GM23338 (cell line): Measurements from ENCODE around the gene GFRA1. TPM values are rescaled to one million over a fixed set of nuclear protein-coding genes. Genes with fewer than 3 reads are reported as not detected.

Experiments
- ATAC-seq: fragments of 200-7000 bp; cut with Tn5 transposase; 3 replicates; pipeline ENCODE4 v1.9.1; 2020
- DNase-seq: peaks from one replicate; pipeline ENCODE4 v3.0.0-alpha.2; 2015; ENCODE audit warnings: low spot score
- H2AFZ ChIP-seq: fragments of 200-600 bp; sonication (generic); 2 replicates; pipeline ENCODE4 v1.8.0; 2016; ENCODE audit warnings: antibody characterized with exemption, mild to moderate bottlenecking, moderate library complexity
- H3F3A ChIP-seq: fragments of 200-600 bp; sonication (generic); replicated peaks from 2 replicates; pipeline ENCODE4 v1.8.0; 2017; ENCODE audit warnings: antibody characterized with exemption, mixed run types, low read depth
- H3K27ac ChIP-seq: fragments of 200-600 bp; sonication (generic); 2 replicates; pipeline ENCODE4 v1.6.1; 2016; ENCODE audit warnings: low read depth
- H3K27me3 ChIP-seq: fragments of 200-600 bp; sonication (generic); 2 replicates; pipeline ENCODE4 v1.8.0; 2016; ENCODE audit warnings: mild to moderate bottlenecking, mixed run types, moderate library complexity; ENCODE audit not compliant: insufficient read depth
- H3K36me3 ChIP-seq: fragments of 200-600 bp; sonication (generic); 2 replicates; pipeline ENCODE4 v1.8.0; 2016; ENCODE audit warnings: mild to moderate bottlenecking; ENCODE audit not compliant: insufficient read depth
- H3K4me1 ChIP-seq: fragments of 200-600 bp; sonication (generic); 2 replicates; pipeline ENCODE4 v1.8.0; 2016; ENCODE audit warnings: mild to moderate bottlenecking, moderate library complexity; ENCODE audit not compliant: insufficient read depth
- H3K4me2 ChIP-seq: fragments of 200-600 bp; sonication (generic); 2 replicates; pipeline ENCODE4 v1.7.1; 2017; ENCODE audit warnings: mixed run types
- H3K4me3 ChIP-seq: fragments of 200-600 bp; sonication (generic); 2 replicates; pipeline ENCODE4 v1.6.1; 2016; ENCODE audit warnings: mixed run types
- H3K79me2 ChIP-seq: fragments of 200-600 bp; sonication (generic); replicated peaks from 2 replicates; pipeline ENCODE4 v1.8.0; 2017; ENCODE audit warnings: mild to moderate bottlenecking; ENCODE audit not compliant: insufficient read depth
- H3K9me2 ChIP-seq: fragments of 200-600 bp; sonication (generic); 2 replicates; pipeline ENCODE4 v1.8.0; 2017; ENCODE audit not compliant: insufficient read depth
- H4K20me1 ChIP-seq: fragments of 200-600 bp; sonication (generic); replicated peaks from 2 replicates; pipeline ENCODE4 v1.8.0; 2017; ENCODE audit warnings: mild to moderate bottlenecking; ENCODE audit not compliant: insufficient read depth
- H3K27ac Mint-ChIP-seq: 2 replicates; pipeline ENCODE4 v1.8.0; 2020; ENCODE audit warnings: inconsistent platforms, mild to moderate bottlenecking, moderate library complexity, mixed read lengths
- H3K27me3 Mint-ChIP-seq: 3 replicates; pipeline ENCODE4 v1.8.0; 2022; ENCODE audit warnings: low read depth, mild to moderate bottlenecking, moderate library complexity, mixed read lengths, inconsistent platforms; ENCODE audit not compliant: insufficient read depth, poor library complexity
- H3K36me3 Mint-ChIP-seq: 3 replicates; pipeline ENCODE4 v1.8.0; 2021; ENCODE audit warnings: low read depth, mild to moderate bottlenecking, inconsistent platforms, moderate library complexity, mixed read lengths
- H3K4me1 Mint-ChIP-seq: 3 replicates; pipeline ENCODE4 v1.8.0; 2020; ENCODE audit warnings: mild to moderate bottlenecking, inconsistent platforms, mixed read lengths
- H3K4me3 Mint-ChIP-seq: 3 replicates; pipeline ENCODE4 v1.8.0; 2021; ENCODE audit warnings: moderate library complexity, mild to moderate bottlenecking, inconsistent platforms, mixed read lengths
- H3K9me3 Mint-ChIP-seq: 3 replicates; pipeline ENCODE4 v1.8.0; 2020; ENCODE audit warnings: moderate library complexity, mild to moderate bottlenecking, inconsistent platforms, mixed read lengths
- CREB1 ChIP-seq: fragments of 250-450 bp; sonication (Bioruptor Pico); IDR thresholded peaks from 2 replicates; pipeline ENCODE4 v1.5.0; 2020; ENCODE audit warnings: low read depth, mild to moderate bottlenecking, moderate library complexity
- CTCF ChIP-seq, 2 experiments: fragments of 200-600 bp in 1 of 2; sonication (generic) in 1 of 2; conservative IDR thresholded peaks; 2 replicates each; pipeline versions ENCODE4 v1.5.1 to v1.6.1; 2016 to 2017; ENCODE audit warnings: antibody characterized with exemption in 2 of 2, low read depth in 2 of 2, mild to moderate bottlenecking in 2 of 2, moderate library complexity in 1 of 2
- ETS1 ChIP-seq: IDR thresholded peaks from 2 replicates; pipeline ENCODE4 v1.6.1; 2016; ENCODE audit warnings: antibody characterized with exemption
- EZH2 ChIP-seq: fragments of 200-600 bp; sonication (generic); IDR thresholded peaks from one replicate; pipeline ENCODE4 v1.8.0; 2017; ENCODE audit warnings: antibody characterized with exemption, mild to moderate bottlenecking, low read depth; ENCODE audit not compliant: unreplicated experiment
- EZH2phosphoT487 ChIP-seq: fragments of 200-600 bp; sonication (generic); IDR thresholded peaks from one replicate; pipeline ENCODE4 v1.8.1; 2018; ENCODE audit warnings: antibody characterized with exemption; ENCODE audit not compliant: unreplicated experiment
- JUNB ChIP-seq: IDR thresholded peaks from one replicate; pipeline ENCODE4 v1.6.1; 2016; ENCODE audit warnings: antibody characterized with exemption; ENCODE audit not compliant: unreplicated experiment
- NANOG ChIP-seq: IDR thresholded peaks from 2 replicates; pipeline ENCODE4 v1.6.1; 2016; ENCODE audit warnings: antibody characterized with exemption, borderline replicate concordance
- POLR2AphosphoS5 ChIP-seq: IDR thresholded peaks from 2 replicates; pipeline ENCODE4 v1.6.1; 2016; ENCODE audit warnings: antibody characterized with exemption, low read depth
- REST ChIP-seq: IDR thresholded peaks from one replicate; pipeline ENCODE4 v1.6.1; 2018; ENCODE audit warnings: antibody characterized with exemption; ENCODE audit not compliant: unreplicated experiment
- STAT1 ChIP-seq: IDR thresholded peaks from one replicate; pipeline ENCODE4 v1.6.1; 2016; ENCODE audit warnings: antibody characterized with exemption; ENCODE audit not compliant: unreplicated experiment
- ZNF114 ChIP-seq: fragments of 250-450 bp; sonication (Bioruptor Pico); IDR thresholded peaks from 2 replicates; pipeline ENCODE4 v1.5.0; 2020; ENCODE audit warnings: mild to moderate bottlenecking, moderate library complexity
- ZNF331 ChIP-seq: fragments of 250-450 bp; sonication (Bioruptor Pico); IDR thresholded peaks from 2 replicates; pipeline ENCODE4 v1.5.0; 2020; ENCODE audit warnings: low read depth, mild to moderate bottlenecking, moderate library complexity
- ZNF462 ChIP-seq: fragments of 250-450 bp; sonication (Bioruptor Pico); IDR thresholded peaks from 2 replicates; pipeline ENCODE4 v1.5.0; 2020; ENCODE audit warnings: mild to moderate bottlenecking, moderate library complexity
- polyA plus RNA-seq: library from polyadenylated mRNA; unstranded; fragments of >200 nt; fragmentation: Nextera tagmentation; extraction: Ambion mirVana; gene quantifications from 2 replicates; pipeline ENCODE4 v1.2.1, GENCODE V29; 2016
- total RNA-seq: library from RNA; depleted of rRNA; stranded (reverse); fragments of >200 nt; shearing (Covaris generic); gene quantifications from 2 replicates; pipeline ENCODE4 v1.2.3, GENCODE V29; 2014

The GFRA1 gene
- total and polyA plus RNA-seq, 2 experiments from 2014 or later = 1.4 to 2.8 TPM

- H3F3A ChIP-seq = no peaks in the 10 kb centered on the region
Observed at GRCh38 chr10:116108095-116108494, 164.9 kb downstream of the GFRA1 start.

More at GRCh38 chr10:116108095-116108494, 164.9 kb downstream of the GFRA1 start:
- no peak overlapping the region for H3K27ac ChIP-seq
- H2AFZ ChIP-seq = no peak overlapping the region
- Mint-ChIP-seq H3K4me3 (no peak overlapping the region), H3K4me1 (peaks cover 3% of the 10 kb centered on the region; the same call in 1 of the 3 replicates), H3K27me3 (peaks cover 1% of the 10 kb centered on the region), H3K27ac (no peak overlapping the region), H3K36me3 (no peaks in the 10 kb centered on the region; the same call in 2 of the 3 replicates), H3K9me3 (peaks cover 4% of the 10 kb centered on the region; the same call in 2 of the 3 replicates)
- no peaks in the 10 kb centered on the region for H3K79me2 ChIP-seq
- no peak overlapping the region for H3K4me3 ChIP-seq
- peaks cover 9% of the 10 kb centered on the region for H3K9me2 ChIP-seq
- DNase-seq (no peak), ATAC-seq (no peak)
- no peak overlapping the region for H3K4me2 ChIP-seq
- no peaks in the 10 kb centered on the region for H3K27me3 ChIP-seq
- H4K20me1 ChIP-seq = no peaks in the 10 kb centered on the region
- TF ChIP-seq REST = no peak
- no peak for TF ChIP-seq NANOG
- TF ChIP-seq CREB1 (CRISPR knock-in tag) = no peak
- TF ChIP-seq ZNF114 = no peak
- no peak for TF ChIP-seq JUNB
- no peak for TF ChIP-seq STAT1
- TF ChIP-seq EZH2phosphoT487 = no peak
- no peak for TF ChIP-seq CTCF (conservative IDR thresholded peaks at IDR 0.05; ENCODE audit: low read depth in 2 of 2)
- no peak for TF ChIP-seq POLR2AphosphoS5
- no peak for TF ChIP-seq ZNF462 (CRISPR knock-in tag)
- TF ChIP-seq EZH2 = no peak
- TF ChIP-seq ETS1 = no peak
- no peak for TF ChIP-seq ZNF331 (CRISPR knock-in tag)
- H3K36me3 ChIP-seq = no peaks in the 10 kb centered on the region
- no peaks in the 10 kb centered on the region for H3K4me1 ChIP-seq
